GM10248 (cell line): ENCODE data around the gene SCFD2.
"Not testable (repeated sequence)": the region's sequence is repeated elsewhere in the genome, so short reads cannot be mapped to it uniquely, and the experiment has no call there.

Experiments used
- CTCF ChIA-PET: fragments of 300-600 bp; sonication (Branson Sonifier 250); formaldehyde crosslinking; extraction: SDS; loops from one replicate; lab custom pipeline; 2021; ENCODE audit warnings: antibody characterized with exemption; lab: Yijun Ruan, JAX
- POLR2A ChIA-PET: fragments of 350-650 bp; sonication (Branson Sonifier 250); formaldehyde crosslinking; extraction: SDS; loops from one replicate; lab custom pipeline; 2020; ENCODE audit warnings: antibody characterized with exemption; lab: Yijun Ruan, JAX
- DNase-seq: peaks from one replicate; pipeline ENCODE4 v3.0.0; 2012; ENCODE audit errors: extremely low spot score
- CTCF ChIP-seq: IDR thresholded peaks from 2 replicates; pipeline ENCODE4 v1.5.1; 2012; ENCODE audit warnings: mild to moderate bottlenecking, low read depth; ENCODE audit errors: extremely low read depth, missing control alignments, control extremely low read depth

SCFD2 gene

GRCh38 chr4:53348046-53348445 is 17.8 kb downstream of the SCFD2 start:
- DNase-seq = no peak
- POLR2A ChIA-PET = no interaction called here
- CTCF ChIA-PET = no interaction called here
- TF ChIP-seq CTCF = no peak

DNA sequence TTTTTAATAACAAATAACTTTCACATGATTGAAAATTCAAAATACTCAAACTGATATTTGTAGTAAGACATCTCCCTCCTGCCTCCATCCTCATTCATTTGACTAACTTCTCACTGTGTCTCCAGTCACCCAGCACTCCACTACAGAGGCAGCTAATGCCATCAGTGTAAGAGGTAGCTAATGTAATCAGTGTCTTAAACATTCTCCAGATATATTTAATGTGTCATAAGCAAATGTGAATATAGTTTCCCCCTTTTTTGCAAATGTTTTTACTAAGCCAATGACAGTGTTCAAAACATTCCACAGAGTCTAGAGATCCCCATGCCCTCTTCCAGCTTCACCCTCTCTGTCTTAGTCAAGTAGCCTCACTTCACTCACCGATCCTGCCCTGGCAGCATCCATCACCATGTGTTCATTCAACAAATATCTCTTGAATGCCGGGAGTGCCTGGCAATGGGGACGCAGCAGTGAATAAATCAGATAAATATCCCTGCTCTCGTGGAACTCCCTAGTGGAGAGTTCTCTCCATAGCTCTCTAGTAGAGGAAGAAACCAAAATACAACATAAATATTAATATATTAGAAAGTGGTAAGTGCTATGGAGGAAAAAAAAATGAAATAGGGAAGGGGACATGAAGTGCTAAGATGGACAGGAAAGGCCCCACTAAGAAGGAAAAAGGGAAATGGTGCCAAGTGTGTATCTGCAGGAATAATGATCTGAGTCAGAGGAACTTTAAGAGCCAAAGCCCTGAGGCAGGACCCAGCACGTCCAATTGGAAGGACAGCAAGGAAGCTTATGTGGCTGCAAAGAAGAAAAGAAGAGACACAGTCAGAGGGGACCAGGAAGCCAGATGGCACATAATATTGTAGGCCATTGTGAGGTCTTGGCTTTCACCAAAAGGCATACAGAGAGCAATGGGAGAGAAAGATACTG is 18.7 kb downstream of the SCFD2 start:
- ChIA-PET POLR2A (no interaction called here), CTCF (interaction anchor here (1.1 kb wide), 1 partner anchor 24 kb away, joined by 3 read pairs; no protein-coding TSS in a partner anchor)
- TF ChIP-seq CTCF = no peak
- no peak for DNase-seq

DNA sequence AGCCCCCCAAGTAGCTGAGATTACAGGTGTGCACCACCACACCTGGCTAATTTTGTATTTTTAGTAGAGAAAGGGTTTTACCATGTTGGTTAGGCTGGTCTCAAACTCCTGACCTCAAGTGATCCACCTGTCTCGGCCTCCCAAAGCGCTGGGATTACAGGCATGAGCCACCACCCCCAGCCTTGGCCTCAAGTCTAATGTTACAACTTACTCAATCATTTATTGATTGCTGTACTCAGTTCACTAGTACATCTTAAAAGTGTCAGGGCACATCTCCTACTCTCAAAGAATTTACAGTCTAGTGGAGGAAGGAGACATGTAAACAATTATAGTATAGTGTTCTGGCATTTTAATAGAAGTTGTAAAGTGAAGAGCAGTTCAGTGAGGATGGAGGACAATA is 19.5 kb downstream of the SCFD2 start:
- POLR2A ChIA-PET, DNase-seq: not testable (repeated sequence)
- CTCF ChIA-PET = interaction anchor here (1.1 kb wide), 1 partner anchor 23 kb away, joined by 3 read pairs; no protein-coding TSS in a partner anchor

GRCh38 chr4:53340145-53340544 is 25.7 kb downstream of the SCFD2 start:
- POLR2A ChIA-PET, DNase-seq: not testable (repeated sequence)
- CTCF ChIA-PET = interaction anchor here (1.4 to 1.9 kb wide), 2 partner anchors 9 to 14 kb away, joined by 4 to 6 read pairs; no protein-coding TSS in a partner anchor

DNA sequence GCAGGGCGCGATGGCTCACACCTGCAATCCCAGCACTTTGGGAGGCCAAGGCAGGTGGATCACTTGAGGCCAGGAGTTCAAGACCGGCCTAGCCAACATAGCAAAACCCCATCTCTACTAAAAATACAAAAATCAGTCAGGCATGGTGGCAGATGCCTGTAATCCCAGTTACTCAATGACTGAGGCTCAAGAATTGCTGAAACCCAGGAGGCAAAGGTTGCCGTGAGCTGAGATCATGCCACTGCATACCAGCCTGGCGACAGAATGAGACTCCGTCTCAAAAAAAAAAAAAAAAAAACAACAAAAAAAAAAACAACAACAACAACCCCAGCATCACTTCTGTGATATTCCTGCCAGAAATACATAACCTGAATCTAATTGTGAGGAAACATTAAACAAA is 30.9 kb downstream of the SCFD2 start:
- DNase-seq, POLR2A ChIA-PET, CTCF ChIA-PET: not testable (repeated sequence)

DNA sequence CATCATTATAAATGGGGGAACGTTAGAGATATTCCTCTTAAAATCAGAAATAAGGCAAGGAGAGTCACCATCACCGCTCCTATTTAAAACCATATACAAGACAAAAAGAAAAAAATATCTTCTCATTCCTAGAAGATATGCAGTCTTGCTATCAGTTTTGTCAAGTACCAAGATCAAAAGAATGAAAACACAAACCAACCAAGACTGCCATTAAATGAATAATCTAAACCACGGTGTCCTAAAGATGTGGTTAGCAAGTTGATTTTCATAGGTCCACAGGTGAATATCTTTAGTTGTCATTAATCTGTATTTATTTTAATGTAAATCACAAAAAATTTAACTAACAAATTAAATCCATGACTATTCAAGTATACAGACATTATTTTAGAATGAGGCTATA is 39.3 kb downstream of the SCFD2 start:
- ChIA-PET POLR2A (no interaction called here), CTCF (no interaction called here)
- DNase-seq = no peak
- no peak for TF ChIP-seq CTCF

GRCh38 chr4:53322696-53323095 is 43.2 kb downstream of the SCFD2 start:
- no peak for DNase-seq
- ChIA-PET POLR2A (no interaction called here), CTCF (interaction anchor here (1.4 to 1.8 kb wide), 3 partner anchors 8 to 24 kb away, joined by 3 to 5 read pairs (median 3); no protein-coding TSS in a partner anchor)
- TF ChIP-seq CTCF = no peak

- POLR2A ChIA-PET = no interaction called here
- CTCF ChIA-PET = interaction anchor here (1.3 to 1.8 kb wide), 2 partner anchors 14 to 17 kb away, joined by 3 to 5 read pairs; no protein-coding TSS in a partner anchor
- no peak for DNase-seq
- no peak for TF ChIP-seq CTCF
These were observed 43.9 kb downstream of the SCFD2 start for GRCh38 chr4:53321984-53322289.
